ENCODE data around the gene SLC6A6.
"Not testable (repeated sequence)": the region's sequence is repeated elsewhere in the genome, so short reads cannot be mapped to it uniquely, and the experiment has no call there.

DNA sequence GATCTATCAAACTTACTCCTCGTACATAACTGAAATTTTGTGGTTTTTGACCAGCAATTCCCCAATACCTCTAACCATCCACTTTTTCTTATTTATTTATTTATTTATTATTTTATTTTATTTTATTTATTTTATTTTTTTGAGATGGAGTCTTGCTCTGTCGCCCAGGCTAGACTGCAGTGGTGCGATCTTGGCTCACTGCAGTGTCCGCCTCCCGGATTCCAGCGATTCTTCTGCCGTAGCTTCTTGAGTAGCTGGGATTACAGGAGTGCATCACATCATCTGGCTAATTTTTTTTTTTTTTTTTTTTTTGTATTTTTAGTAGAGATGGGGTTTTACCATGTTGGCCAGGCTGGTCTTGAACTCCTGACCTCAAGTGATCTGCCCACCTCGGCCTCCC lies 35.3 kb downstream of the SLC6A6 start:
- TF ChIP-seq POLR2A (IDR thresholded peaks at IDR 0.05): not testable (repeated sequence)
- TF ChIP-seq, protein P1, sequence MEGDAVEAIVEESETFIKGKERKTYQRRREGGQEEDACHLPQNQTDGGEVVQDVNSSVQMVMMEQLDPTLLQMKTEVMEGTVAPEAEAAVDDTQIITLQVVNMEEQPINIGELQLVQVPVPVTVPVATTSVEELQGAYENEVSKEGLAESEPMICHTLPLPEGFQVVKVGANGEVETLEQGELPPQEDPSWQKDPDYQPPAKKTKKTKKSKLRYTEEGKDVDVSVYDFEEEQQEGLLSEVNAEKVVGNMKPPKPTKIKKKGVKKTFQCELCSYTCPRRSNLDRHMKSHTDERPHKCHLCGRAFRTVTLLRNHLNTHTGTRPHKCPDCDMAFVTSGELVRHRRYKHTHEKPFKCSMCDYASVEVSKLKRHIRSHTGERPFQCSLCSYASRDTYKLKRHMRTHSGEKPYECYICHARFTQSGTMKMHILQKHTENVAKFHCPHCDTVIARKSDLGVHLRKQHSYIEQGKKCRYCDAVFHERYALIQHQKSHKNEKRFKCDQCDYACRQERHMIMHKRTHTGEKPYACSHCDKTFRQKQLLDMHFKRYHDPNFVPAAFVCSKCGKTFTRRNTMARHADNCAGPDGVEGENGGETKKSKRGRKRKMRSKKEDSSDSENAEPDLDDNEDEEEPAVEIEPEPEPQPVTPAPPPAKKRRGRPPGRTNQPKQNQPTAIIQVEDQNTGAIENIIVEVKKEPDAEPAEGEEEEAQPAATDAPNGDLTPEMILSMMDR (IDR thresholded peaks at IDR 0.05): not testable (repeated sequence)
